CD1c-positive myeloid dendritic cell (primary cell): ENCODE measurements around the gene PDZK1IP1.

Experiments used
- DNase-seq: peaks from one replicate; pipeline ENCODE4 v3.0.0-alpha.2; 2016; ENCODE audit errors: extremely low spot score

Gene PDZK1IP1, protein sequence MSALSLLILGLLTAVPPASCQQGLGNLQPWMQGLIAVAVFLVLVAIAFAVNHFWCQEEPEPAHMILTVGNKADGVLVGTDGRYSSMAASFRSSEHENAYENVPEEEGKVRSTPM

DNA sequence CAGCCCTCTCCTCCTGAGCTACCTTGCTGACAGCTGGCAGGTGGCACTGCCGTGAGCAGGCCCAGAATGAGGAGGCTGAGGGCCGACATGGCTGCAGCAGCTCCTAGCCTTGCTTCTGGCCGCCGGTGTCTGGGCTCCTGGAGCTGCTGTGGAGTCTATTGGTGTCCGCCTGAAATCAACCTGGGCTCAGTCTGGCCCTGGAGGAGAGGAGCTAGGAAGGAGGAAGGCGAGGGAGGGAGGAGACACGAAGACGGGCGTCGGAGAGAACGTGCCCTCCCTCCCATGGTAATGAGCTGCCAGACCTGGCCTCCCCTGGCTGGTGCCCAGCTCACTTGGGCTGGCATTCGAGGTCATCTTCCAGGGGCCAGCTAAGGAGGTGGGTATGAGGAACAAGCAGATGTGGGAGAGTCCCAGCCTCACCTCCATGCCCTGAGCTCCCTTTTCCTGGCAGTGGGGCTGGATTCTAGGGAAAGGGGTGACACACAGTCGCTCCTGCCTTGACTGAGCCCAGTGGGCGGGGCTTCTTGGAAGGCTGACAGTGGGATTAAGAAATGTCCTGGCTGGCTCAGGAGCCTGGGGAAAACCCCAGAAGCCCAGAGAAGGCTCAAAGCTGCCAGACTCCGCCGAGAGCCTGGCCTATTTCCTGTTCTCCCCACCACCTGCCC, at the start of gene PDZK1IP1:
PDZK1IP1 (minus strand) TSS at position 193 of the 665 bp plus-strand sequence; CDS start at position 89, 104 bp downstream.
- DNase-seq = peak; percentile 23

DNA sequence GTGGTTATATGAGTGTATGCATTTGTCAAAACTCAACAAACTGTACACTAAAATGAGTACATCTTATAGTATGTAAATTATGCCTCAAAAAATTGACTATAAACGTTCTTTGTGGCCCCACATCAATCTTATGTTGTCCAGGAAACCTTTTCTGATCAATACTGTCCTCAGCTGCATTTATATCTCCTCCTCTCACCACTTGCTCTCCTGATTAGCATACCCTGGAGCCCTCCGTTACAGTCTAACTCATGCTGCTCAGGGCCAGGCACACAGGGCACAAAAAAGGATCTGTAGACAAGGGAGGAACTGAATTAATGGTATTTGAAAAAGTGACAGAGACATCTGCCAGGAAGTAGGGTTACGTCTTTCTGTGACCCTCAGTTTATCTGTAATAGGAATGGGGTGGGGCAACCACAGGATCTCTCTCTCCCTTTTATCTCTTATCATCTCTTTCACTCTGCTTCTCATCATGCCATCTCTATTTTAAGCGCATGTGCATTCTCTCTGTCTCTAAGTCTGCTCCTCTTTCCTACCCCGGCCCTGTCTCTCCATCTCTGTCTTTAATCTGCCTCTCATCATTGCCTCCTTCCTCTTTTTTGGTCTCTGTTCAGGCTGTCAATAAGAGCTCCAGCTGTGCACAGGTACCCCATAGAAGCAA, 49.2 kb upstream of the PDZK1IP1 start:
- DNase-seq = no peak

- no peak for DNase-seq
These were observed 46.0 kb upstream of the PDZK1IP1 start for GRCh38 chr1:47235806-47236205.

DNA sequence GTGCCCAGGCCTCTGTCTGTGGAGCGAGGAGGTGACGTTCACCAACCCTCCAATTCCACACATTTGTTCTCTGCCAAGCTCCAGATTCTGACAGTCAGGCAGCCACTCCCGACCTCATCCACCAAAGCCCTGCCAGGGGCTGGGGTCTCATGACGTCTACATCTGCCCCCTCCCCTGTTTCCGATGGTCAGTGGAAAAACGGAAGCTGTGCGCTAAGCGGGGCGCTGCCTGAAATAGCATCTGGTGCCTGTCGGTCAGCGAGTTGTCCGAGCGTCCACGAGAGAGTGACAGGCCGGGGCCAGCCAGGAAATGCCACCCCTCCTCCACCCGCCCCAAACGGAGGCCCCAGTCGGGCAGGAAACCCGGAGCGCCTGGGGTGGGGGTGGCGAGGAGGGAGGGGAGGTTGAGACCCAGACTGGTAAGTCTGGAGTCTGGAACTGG, 45.4 kb upstream of the PDZK1IP1 start:
- DNase-seq = peak; percentile 20

DNA sequence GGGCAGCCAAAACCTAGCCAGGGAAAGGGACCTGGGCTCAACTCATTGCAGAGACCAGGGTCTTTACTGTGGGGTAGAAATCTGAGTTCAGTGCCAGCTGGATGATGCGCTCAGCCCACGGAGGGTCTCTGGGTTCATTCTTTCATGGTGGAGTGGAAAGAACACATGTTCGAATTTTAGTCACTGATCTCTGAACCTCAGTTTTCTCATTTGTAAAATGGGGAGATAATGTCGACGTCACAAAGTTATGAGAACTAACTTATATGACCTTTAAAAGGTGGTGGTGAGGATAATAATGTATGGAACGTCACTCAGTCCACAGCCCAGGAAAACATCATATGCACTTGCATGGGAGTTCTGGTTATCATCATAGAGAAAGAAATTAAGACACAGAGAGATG, 43.4 kb upstream of the PDZK1IP1 start:
- no peak for DNase-seq

GRCh38 chr1:47232187-47232874, 42.5 kb upstream of the PDZK1IP1 start, which contains the start of gene TAL1:
Gene TAL1, minus strand, starts transcription at chr1:47232225. Its CDS starts 6,337 bp downstream, at chr1:47225888.
- peak; percentile 39 for DNase-seq

DNA sequence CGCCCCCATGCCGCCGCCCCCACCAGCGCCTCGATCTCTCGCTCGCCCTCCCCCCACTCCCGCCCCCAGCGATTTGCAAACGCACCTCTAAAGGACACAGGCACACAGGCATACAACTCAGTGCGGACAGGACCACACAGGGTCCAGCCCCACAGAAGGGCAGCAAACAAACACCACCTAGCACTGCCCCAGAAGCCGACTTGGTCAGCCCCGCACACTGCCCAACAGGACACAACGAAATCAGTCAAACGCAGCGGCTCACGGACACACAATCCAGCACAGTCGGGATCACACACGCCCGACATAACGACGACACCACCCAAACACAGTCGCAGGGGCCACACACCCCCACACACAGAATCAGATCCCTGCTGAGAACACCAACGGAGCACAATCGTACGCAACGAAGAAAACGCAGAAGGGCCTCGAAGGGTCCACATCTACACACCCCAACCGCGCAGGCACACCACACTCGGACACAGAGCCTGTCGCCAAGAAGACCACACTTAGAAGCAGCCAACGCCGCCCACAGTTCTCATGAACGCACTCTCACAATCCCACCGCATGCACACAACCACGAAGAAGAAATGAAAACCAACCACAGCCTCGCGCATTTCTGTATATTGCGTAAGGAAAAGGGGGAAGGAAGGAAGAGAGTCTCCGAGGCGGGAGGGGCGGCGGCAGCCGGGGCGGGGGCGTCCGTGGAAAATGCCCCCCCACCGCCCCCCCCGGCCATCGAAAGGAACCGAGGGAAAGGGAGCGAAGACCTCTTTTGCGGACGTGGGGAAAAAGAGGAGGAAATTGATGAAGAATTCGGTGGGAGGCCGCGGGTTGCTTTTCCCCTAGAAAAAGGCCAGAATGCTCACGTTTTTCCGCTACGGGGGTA, 41.7 kb upstream of the PDZK1IP1 start:
- DNase-seq = peak; percentile 86

DNA sequence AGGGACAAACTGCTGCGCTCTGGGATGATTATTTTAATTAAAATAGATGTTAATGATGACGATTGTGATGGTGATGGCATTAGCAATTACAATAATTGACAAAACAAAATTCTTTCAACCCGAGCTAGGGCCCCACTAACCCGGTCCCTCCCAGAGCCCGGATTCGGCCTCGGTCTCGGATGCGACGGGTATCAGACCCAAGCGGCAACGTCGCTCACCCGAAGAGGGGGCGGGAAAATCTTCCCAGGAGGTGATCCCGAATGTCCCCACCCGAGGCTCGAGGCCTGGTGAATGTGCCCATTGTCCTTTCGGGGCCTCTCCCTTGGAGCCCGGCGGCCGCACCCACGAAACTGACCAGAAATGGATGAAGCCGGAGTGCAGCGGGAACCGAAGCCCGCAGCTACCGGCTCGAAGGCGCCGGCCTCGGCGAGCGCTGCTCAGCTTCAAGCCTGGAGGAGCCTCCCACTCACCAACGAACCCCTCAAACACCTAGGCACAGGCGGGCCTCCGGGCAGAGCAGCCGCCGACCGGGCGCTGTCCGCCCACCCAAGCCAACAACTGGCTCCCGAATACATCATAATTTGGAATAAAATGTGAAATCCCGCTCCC, 41.0 kb upstream of the PDZK1IP1 start:
- DNase-seq = peak; percentile 22

- DNase-seq = no peak
These were observed 40.3 kb upstream of the PDZK1IP1 start for GRCh38 chr1:47229886-47230691.

DNA sequence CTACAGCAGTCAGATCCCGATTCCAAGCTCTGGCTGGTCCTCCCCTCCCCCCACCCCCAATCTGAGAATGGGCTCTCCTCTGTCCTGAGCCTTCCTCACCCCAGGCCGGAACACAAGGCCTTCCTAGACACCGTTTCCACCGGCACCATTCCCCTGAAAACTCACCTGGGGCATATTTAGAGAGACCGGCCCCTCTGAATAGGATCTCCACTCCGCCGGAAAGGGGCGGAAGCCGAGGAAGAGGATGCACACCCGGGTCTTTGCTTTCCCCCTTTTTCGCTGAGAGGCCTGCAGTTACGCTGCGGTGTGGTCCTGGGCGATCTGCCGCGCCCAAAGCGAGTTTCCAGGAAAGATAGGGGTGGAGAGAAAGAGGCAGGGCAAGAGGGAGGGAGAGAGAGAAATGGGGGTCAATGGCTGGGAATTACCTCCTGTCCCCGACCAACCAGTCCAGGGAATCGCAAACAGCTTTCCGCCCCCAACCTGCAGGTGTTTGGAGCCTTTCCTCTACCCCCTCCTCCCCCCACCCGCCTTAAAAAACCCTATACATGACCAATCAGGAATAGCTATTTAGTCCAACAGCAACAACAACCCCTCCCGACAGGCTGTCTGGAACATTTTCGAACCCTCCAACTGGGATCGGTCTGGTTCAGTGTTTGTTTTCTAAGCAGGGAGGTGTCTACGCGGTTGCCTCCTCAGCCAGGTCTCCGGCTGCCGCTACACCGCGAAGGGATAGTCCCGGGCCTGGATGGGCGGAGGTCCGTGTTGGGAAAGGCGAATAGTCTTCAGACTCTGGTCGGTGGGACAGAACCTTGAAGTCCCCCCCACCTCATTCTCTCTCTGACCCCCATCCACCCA, 39.4 kb upstream of the PDZK1IP1 start:
- no peak for DNase-seq

- no peak for DNase-seq
These were observed 38.8 kb upstream of the PDZK1IP1 start for GRCh38 chr1:47228644-47229030.

DNA sequence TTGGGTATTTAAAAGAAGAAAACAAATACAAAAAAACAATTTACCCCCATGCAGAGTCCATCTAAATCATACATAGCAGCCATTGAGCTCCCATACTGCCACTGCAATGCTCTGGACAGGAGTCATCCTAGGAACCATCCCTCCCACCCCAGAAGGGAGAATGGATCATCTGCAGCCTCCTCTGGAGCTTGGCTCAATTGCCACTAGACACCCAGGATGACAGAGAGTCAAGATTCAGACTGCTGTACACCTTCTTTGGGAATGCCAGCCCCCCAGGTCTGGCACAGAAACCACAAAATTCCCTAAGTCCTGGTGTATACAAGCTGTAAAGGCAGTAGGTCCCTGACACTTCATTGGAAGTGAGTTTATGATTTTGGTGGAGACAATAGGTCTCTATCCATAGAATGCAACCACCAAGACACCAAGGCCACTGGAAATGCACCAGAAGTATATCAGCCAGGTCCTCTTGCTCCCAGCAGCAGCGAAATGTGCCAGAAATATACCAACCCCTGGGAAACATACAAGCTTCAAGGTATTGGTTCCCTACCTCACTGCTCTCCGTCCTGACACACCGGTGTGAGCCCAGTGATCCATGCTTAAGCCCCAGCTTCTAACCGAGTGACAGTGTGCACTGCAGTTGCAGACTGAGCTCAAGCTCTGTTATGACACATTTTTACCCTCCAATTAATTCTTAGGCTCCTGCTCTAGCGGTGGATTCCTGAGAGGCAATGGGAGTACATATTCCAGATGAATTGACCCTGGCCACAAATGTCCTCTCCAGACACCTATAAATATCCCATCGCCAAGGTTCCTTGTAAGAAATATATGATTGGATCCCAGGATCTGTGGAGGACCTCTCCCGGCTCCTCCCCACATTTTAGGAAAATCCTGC, 37.8 kb upstream of the PDZK1IP1 start:
- DNase-seq = no peak

- DNase-seq = no peak
These were observed 37.0 kb upstream of the PDZK1IP1 start for GRCh38 chr1:47226839-47227215.

- peak; percentile 32 for DNase-seq
These were observed 36.4 kb upstream of the PDZK1IP1 start for GRCh38 chr1:47226121-47226838.

DNA sequence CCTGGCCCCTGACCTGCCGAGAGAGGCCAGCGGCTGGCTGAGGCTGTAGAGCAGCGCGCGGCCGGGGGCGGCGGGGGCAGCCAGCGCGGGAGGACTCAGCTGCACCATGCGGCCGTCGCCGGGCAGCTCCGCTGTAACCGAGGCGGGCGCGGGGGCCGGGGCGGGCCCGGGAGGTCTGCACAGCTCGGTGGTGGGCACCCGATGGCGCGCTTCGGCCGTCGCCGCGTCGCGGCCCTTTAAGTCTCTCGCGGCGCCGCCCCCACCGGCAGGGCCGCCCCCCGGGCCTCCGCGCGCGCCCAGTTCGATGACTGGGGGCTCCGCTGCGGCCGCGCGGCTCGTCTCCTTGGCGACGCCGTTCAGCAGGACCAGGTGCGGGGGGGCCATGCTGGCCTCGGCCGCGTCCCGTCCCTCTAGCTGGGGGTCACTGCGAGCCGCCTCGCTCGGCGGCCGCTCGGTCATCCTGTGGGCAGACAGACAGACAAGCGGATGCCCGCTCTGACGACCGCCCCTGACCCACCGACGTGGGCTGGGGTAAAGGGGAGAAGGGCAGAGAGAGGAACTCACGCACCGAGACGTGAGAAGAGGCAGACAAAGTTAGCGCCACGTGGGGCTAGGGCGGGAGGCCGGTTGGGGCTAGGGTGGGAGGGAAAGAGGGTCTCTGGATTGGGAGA, 35.7 kb upstream of the PDZK1IP1 start:
- peak; percentile 17 for DNase-seq

DNA sequence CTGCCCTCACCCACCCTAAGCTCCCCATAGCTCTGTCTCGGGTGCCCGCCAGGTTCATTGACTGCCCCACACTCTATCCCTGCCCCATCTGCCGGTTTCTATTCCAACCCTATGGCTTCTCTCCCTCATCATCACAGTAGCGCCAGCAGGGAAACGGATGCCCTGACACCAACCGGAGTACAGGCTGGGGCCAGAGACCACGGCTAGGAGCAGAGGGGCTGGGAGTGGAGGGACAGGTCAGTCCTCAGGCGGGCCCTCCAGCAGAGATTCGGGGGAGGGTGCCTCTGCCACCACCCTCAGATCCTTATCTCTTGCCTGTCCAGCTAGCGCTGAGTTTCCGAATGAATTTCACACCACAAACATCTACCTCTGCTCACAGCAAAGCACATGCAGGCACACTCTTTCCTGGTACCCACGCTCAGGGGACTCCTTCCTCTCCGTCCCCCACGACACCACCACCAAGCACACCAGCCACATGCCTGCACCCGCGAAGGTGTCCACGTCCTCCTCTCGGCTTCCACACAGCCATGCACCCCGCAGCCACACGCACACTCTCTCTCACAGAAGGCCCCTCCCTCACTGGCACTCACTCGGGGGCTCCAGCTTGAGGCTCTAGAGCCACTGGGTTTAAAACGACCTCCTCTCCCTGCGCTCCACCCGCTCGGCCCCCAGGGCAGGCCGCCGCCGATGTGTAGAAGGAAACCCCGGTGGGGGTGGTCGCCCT, 35.0 kb upstream of the PDZK1IP1 start:
- no peak for DNase-seq
